ENCODE results near the gene FAM200C.

FAM200C gene

GRCh38 chr5:160366230-160366629, 33.6 kb downstream of the FAM200C start:
- DNase-seq = no peak

- DNase-seq = no peak
Observed at GRCh38 chr5:160363660-160364395, 36.0 kb downstream of the FAM200C start.

- no peak for DNase-seq
Observed at GRCh38 chr5:160363211-160363610, 36.6 kb downstream of the FAM200C start.

GRCh38 chr5:160361624-160362228, 38.1 kb downstream of the FAM200C start:
- no peak for DNase-seq

- DNase-seq = no peak
Observed at GRCh38 chr5:160360310-160360709, 39.5 kb downstream of the FAM200C start.

GRCh38 chr5:160359816-160360215, 40.0 kb downstream of the FAM200C start:
- no peak for DNase-seq

GRCh38 chr5:160359242-160359641, 40.6 kb downstream of the FAM200C start:
- no peak for DNase-seq

GRCh38 chr5:160357861-160358411, 41.9 kb downstream of the FAM200C start:
- no peak for DNase-seq

- DNase-seq = no peak
Observed at GRCh38 chr5:160357394-160357793, 42.5 kb downstream of the FAM200C start.

GRCh38 chr5:160356550-160357347, 43.1 kb downstream of the FAM200C start:
- DNase-seq = no peak

GRCh38 chr5:160354666-160355065, 45.2 kb downstream of the FAM200C start:
- DNase-seq = no peak

- no peak for DNase-seq
Observed at GRCh38 chr5:160353379-160353778, 46.5 kb downstream of the FAM200C start.

- DNase-seq = no peak
Observed at GRCh38 chr5:160352308-160352707, 47.5 kb downstream of the FAM200C start.

- no peak for DNase-seq
Observed at GRCh38 chr5:160349935-160350303, 49.9 kb downstream of the FAM200C start.

GRCh38 chr5:160349249-160349934, 50.5 kb downstream of the FAM200C start:
- DNase-seq = no peak

GRCh38 chr5:160348080-160348479, 51.8 kb downstream of the FAM200C start:
- no peak for DNase-seq

- DNase-seq = no peak
Observed at GRCh38 chr5:160347448-160347847, 52.4 kb downstream of the FAM200C start.
